Transverse colon (tissue), 4 donors: Measurements from ENCODE around the gene PRKCE. TPM values are rescaled to one million over a fixed set of nuclear protein-coding genes. Genes with fewer than 3 reads are reported as not detected.
A peak's percentile ranks its signal among the peaks of the same experiment; 100 is the strongest.

Experiments used
- DNase-seq: peaks from one replicate; pipeline ENCODE4 v3.0.0-alpha.2; 2019
- H3K27ac ChIP-seq, 4 donors: fragments of 200-600 bp; sonication (generic); 2 replicates each; pipeline ENCODE4 v1.5.1; 2016 to 2018; ENCODE audit warnings: inconsistent platforms in 4 of 4
- H3K27me3 ChIP-seq: fragments of 200-600 bp; sonication (generic); 2 replicates; pipeline ENCODE4 v1.5.1; 2017; ENCODE audit warnings: inconsistent platforms
- H3K36me3 ChIP-seq, 4 donors: fragments of 200-600 bp; sonication (generic); 2 replicates each; pipeline ENCODE4 v1.5.1; 2017 to 2019; ENCODE audit warnings: inconsistent platforms in 4 of 4
- H3K4me1 ChIP-seq, 4 donors: fragments of 200-600 bp; sonication (generic); 2 replicates each; pipeline ENCODE4 v1.5.1; 2017 to 2020; ENCODE audit warnings: inconsistent platforms in 4 of 4
- H3K4me3 ChIP-seq, 4 donors: fragments of 200-600 bp; sonication (generic); 1 replicate in 1 of 4; 2 replicates in 3 of 4; pipeline versions ENCODE4 v1.5.1 to v1.6.1; 2017 to 2019; ENCODE audit warnings: inconsistent platforms in 4 of 4
- H3K9me3 ChIP-seq, 2 donors: fragments of 200-600 bp; sonication (generic); 2 replicates each; pipeline ENCODE4 v1.5.1; 2017 to 2019; ENCODE audit warnings: inconsistent platforms in 2 of 2
- EP300 ChIP-seq: sonication (generic); formaldehyde crosslinking; IDR thresholded peaks from one replicate; pipeline ENCODE4 v1.6.1; 2017; ENCODE audit warnings: antibody characterized with exemption, low read depth
- POLR2A ChIP-seq: fragments of 450-650 bp; IDR thresholded peaks from one replicate; pipeline ENCODE4 v1.6.1; 2016; ENCODE audit warnings: antibody characterized with exemption, mild to moderate bottlenecking, moderate library complexity
- POLR2AphosphoS5 ChIP-seq, 3 donors: sonication (generic); formaldehyde crosslinking; IDR thresholded peaks; one replicate each; pipeline ENCODE4 v1.6.1; 2016; ENCODE audit warnings: antibody characterized with exemption in 3 of 3
- WGBS, 2 donors: methylation state at CpG; one replicate each; pipeline ENCODE4 v1.1.5; 2018; ENCODE audit warnings: low coverage in 1 of 2; 5-methylcytosine and 5-hydroxymethylcytosine counted together
- in situ Hi-C, 4 donors: fragments of 200-750 bp; cut with MboI; loops; one replicate each; pipeline versions ENCODE4 v1.15.0 to v1.15.1; 2017; ENCODE audit warnings: low sequenced_read_pairs in 3 of 4, low pct_ligation_motif_present in 1 of 4, low pct_unique_long_range_greater_than_20kb in 1 of 4
- intact Hi-C: fragments of 100-400 bp; cut with DNase I; formaldehyde crosslinking; loops from one replicate; pipeline ENCODE4 v1.15.1; 2023; ENCODE audit warnings: low total_unique reads
- total RNA-seq, 4 donors: library from RNA; depleted of rRNA; stranded (reverse); fragments of >200 nt; gene quantifications; one replicate each; pipeline ENCODE4 v1.1.0, GENCODE V29; 2016
- TF ChIP-seq, protein P1 (sequence below), 5 experiments: fragments of 200-600 bp in 3 of 5; fragments of 450-650 bp in 2 of 5; sonication (generic) in 3 of 5; IDR thresholded peaks; 1 replicate in 2 of 5; 2 replicates in 3 of 5; pipeline ENCODE4 v1.5.1; 2016 to 2017; ENCODE audit warnings: antibody characterized with exemption in 5 of 5, inconsistent platforms in 3 of 5, mild to moderate bottlenecking in 2 of 5, moderate library complexity in 1 of 5

Gene PRKCE
- total RNA-seq, 4 donors from 2014 or later, result 8.6 to 20.6 (median 11.3) TPM

DNA sequence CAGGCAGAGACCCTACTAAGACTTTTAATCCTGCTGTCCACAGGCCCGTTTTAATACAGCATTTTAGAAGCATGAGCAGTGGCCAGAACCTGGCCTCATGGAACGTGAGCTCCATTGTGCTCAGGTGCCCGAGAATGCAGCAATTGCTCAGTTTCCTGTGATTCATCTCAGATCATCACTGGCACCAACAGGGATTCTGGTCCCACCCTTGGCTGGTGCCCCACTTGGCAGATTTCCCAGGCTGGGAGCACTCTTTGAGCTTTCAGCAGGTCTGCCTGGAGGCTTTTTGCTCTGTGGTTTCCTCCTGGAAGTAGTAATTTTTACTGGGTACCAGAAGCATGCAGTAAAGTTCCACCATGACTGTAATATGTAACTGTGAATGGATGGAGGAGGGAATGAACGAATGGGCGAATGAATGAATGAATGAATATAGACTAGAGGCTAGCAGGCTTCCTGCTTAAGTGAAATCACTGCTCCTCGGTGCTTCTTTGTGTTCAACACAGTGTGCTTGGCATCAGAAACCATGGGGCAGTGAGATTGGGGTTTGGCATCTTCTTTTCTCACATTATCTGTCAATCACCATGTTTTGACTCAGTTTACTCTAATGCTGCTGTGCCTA, 312.9 kb downstream of the PRKCE start:
- Histone ChIP-seq H3K27ac (peak overlapping the region; percentile 44 to 72 (median 64)), H3K4me3 (no peak overlapping the region), H3K36me3 (no peaks in the 10 kb centered on the region), H3K4me1 (peaks cover 15 to 68% (median 49%) of the 10 kb centered on the region in 4 donors), H3K9me3 (no peaks in the 10 kb centered on the region), H3K27me3 (no peaks in the 10 kb centered on the region)
- in situ Hi-C loops (no loop called here), intact Hi-C loops (no loop called here)
- peak; percentile 94 for DNase-seq
- WGBS, 2 donors, result 30 to 35% methylated on average over 3 to 6 of the region's 6 CpGs
- TF ChIP-seq, protein P1, sequence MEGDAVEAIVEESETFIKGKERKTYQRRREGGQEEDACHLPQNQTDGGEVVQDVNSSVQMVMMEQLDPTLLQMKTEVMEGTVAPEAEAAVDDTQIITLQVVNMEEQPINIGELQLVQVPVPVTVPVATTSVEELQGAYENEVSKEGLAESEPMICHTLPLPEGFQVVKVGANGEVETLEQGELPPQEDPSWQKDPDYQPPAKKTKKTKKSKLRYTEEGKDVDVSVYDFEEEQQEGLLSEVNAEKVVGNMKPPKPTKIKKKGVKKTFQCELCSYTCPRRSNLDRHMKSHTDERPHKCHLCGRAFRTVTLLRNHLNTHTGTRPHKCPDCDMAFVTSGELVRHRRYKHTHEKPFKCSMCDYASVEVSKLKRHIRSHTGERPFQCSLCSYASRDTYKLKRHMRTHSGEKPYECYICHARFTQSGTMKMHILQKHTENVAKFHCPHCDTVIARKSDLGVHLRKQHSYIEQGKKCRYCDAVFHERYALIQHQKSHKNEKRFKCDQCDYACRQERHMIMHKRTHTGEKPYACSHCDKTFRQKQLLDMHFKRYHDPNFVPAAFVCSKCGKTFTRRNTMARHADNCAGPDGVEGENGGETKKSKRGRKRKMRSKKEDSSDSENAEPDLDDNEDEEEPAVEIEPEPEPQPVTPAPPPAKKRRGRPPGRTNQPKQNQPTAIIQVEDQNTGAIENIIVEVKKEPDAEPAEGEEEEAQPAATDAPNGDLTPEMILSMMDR (IDR thresholded peaks at IDR 0.05), result no peak
- TF ChIP-seq POLR2A (peak; percentile 38), POLR2AphosphoS5 (IDR thresholded peaks at IDR 0.05) (peak; percentile 13 to 82 (median 64)), EP300 (no peak)

DNA sequence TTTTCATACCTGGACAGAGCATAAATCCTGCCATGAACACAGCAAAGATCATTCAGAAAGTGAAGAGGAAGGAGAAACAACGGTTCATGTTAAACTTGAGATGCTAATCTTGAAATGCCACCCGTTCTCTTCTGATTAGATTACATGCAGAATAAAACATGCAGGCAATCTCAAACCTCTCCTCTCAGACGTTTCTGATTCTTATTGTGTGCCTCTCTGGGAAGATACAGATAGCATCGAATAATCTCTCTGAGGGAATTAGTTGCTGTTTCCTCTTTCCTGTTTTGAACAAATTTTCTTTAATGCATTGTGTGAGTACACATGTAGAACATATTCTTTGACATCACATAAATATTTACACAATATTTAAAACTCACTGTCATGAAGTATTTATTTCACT, 313.4 kb downstream of the PRKCE start:
- Histone ChIP-seq H3K27me3 (no peaks in the 10 kb centered on the region), H3K27ac (peak overlapping the region in 1 of 4 donors; percentile 72), H3K4me3 (no peak overlapping the region), H3K36me3 (no peaks in the 10 kb centered on the region), H3K4me1 (peaks cover 15 to 64% (median 44%) of the 10 kb centered on the region in 4 donors), H3K9me3 (no peaks in the 10 kb centered on the region)
- TF ChIP-seq, protein P1 (IDR thresholded peaks at IDR 0.05), result no peak
- TF ChIP-seq POLR2A (no peak), POLR2AphosphoS5 (IDR thresholded peaks at IDR 0.05) (no peak), EP300 (no peak)
- DNase-seq, result no peak
- 24 to 32% methylated on average over 4 of the region's 4 CpGs for WGBS, 2 donors
- in situ Hi-C loops, result no loop called here
- intact Hi-C loops, result no loop called here

DNA sequence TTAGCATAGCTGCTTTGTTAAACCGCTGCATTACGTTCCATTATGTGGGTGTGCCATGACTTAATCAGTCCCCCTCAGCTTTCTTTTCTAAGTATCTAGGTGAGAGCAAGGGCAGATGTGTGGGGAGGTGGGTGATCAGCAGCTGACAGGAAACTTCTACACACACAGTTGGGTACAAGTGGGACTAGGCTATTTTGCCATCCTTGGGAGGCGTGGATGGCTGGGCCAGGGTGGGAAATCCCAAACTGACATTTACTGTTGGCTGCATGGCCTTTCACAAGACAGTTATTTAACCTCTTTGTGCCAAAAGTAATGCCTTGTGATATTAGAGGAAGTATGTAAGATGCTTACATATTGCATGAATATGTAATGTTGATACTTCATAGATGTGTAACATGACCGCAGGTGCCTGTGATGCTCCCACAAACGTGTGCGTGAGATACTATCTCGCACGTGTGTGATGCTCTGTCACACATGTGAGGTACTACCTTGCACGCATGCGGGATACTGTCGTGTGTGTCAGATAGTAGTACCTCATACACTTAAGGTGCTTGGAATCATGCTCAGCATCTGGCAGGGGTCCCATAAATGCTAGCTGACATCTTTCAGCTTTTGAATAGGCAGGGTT, 314.5 kb downstream of the PRKCE start:
- Histone ChIP-seq H3K4me3 (no peak overlapping the region), H3K4me1 (peaks cover 9 to 54% (median 37%) of the 10 kb centered on the region in 4 donors), H3K9me3 (no peaks in the 10 kb centered on the region), H3K36me3 (no peaks in the 10 kb centered on the region), H3K27me3 (no peaks in the 10 kb centered on the region), H3K27ac (no peak overlapping the region)
- in situ Hi-C loops (no loop called here), intact Hi-C loops (no loop called here)
- DNase-seq, result no peak
- TF ChIP-seq POLR2A (no peak), POLR2AphosphoS5 (IDR thresholded peaks at IDR 0.05) (no peak), EP300 (no peak)
- TF ChIP-seq, protein P1 (IDR thresholded peaks at IDR 0.05), result no peak
- WGBS, 2 donors, result 88 to 97% methylated on average over 6 to 11 of the region's 11 CpGs

DNA sequence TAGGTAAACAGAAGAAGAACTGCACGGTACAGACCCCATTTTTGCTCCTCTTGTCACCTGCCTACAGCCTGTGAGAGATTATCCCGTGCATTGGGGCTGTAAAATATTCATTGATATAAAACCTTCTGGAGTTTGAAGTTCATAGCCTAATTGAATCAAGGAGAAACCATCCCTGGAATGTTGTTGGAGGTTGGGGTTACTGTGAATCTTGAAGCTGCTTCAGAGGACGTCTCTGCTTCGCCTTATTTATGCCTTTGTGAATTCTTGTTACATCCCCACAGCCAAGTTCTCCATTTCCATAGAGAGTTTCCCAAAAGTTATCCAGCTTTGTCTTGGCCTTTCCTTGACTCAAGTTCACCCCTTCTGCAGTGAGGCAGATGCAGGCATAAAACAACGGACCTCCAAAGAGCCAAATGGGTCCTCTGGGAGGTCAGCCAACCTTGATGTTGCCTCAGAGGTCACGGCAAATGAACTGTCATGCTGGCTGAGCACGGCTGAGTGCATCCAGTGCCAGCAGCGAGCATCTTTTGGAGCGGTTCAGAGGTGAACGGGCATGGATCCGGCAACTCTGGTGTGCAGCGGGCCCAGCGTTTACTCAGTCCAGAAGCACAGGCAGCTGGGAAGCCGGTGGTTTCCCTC, 317.6 kb downstream of the PRKCE start:
- Histone ChIP-seq H3K4me1 (peaks cover 5 to 23% (median 11%) of the 10 kb centered on the region in 4 donors), H3K4me3 (no peak overlapping the region), H3K9me3 (no peaks in the 10 kb centered on the region), H3K27me3 (no peaks in the 10 kb centered on the region), H3K27ac (peak overlapping the region in 1 of 4 donors; percentile 3), H3K36me3 (no peaks in the 10 kb centered on the region)
- in situ Hi-C loops (no loop called here), intact Hi-C loops (no loop called here)
- no peak for TF ChIP-seq EP300
- TF ChIP-seq, protein P1 (IDR thresholded peaks at IDR 0.05), result no peak
- TF ChIP-seq POLR2A, result no peak
- TF ChIP-seq POLR2AphosphoS5 (IDR thresholded peaks at IDR 0.05), result no peak
- DNase-seq, result no peak
- 73 to 86% methylated on average over 5 to 14 of the region's 14 CpGs for WGBS, 2 donors
